ENCODE results near the gene NPRL2. TPM values are rescaled to one million over a fixed set of nuclear protein-coding genes. Genes with fewer than 3 reads are reported as not detected.
A peak's percentile ranks its signal among the peaks of the same experiment; 100 is the strongest.

The NPRL2 gene
- total and polyA plus RNA-seq, 9 of the 15 experiments (the other 6 are each of a cell fraction or from before 2014, with no cell fraction given), result 17.4 to 40.4 (median 24.4) TPM

DNA sequence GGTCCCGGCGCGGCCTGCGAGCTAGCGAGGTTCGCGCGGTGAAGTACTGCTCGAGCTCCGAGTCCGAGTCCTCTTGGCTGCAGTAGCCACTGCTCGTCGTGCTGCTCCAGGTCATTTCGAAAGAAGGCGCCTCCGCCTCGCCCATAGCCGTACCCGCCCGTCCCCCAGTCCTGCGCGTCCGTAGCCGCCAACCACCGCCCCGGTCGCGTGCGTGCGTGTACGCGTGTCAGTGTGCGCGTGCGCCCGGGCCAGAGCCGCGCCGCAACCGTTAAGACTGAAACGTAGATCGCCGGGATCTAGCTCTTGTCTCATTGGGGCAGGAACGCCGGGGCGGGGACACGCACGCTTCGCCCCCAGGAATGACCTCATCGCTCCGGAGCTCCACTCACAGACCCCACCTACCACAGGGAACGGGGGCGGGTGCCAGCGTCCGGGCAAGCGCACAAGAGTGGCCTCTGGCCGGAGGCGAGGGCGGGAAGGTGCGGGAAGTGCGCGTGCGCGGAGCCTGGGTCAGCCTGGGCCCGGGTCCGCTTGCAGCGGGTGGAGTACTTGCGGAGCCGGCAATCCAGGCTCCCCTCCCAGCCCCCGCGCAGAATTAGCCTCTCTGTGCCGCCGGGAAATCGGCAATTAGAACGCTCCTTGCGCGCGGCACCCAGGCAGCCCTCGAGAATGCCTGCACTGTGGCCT is 13.3 kb downstream of the NPRL2 start (continued):
- TF ChIP-seq, protein P1, sequence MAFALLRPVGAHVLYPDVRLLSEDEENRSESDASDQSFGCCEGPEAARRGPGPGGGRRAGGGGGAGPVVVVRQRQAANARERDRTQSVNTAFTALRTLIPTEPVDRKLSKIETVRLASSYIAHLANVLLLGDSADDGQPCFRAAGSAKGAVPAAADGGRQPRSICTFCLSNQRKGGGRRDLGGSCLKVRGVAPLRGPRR (CRISPR knock-in tag; IDR thresholded peaks at IDR 0.05), result no peak
- TF ChIP-seq TARDBP (IDR thresholded peaks at IDR 0.05) (no peak), PHF8 (IDR thresholded peaks at IDR 0.05; ENCODE audit: borderline replicate concordance, low read length) (peak; percentile 64; the same call in 1 of the 2 replicates), ZSCAN32 (CRISPR knock-in tag; IDR thresholded peaks at IDR 0.05) (no peak), ZNF408 (CRISPR knock-in tag; IDR thresholded peaks at IDR 0.05; ENCODE audit: low read depth) (no peak), ILF3 (IDR thresholded peaks at IDR 0.05; ENCODE audit: borderline replicate concordance) (no peak), MYC (IDR thresholded peaks at IDR 0.05; ENCODE audit: low read depth, low read length) (peak; percentile 92), MYC (CRISPR knock-in tag; IDR thresholded peaks at IDR 0.05; ENCODE audit: borderline replicate concordance, low read depth) (no peak), HMG20A (CRISPR knock-in tag; conservative IDR thresholded peaks at IDR 0.05) (no peak), RBM25 (IDR thresholded peaks at IDR 0.05; ENCODE audit: low read depth, low read length, severe bottlenecking) (no peak), ARID1B (IDR thresholded peaks at IDR 0.05) (no peak), ETS2 (tag; IDR thresholded peaks at IDR 0.05; ENCODE audit: borderline replicate concordance, poor library complexity, severe bottlenecking) (no peak), SETDB1 (IDR thresholded peaks at IDR 0.05; ENCODE audit: low read length) (no peak), FOXK1 (CRISPR knock-in tag; IDR thresholded peaks at IDR 0.05; ENCODE audit: borderline replicate concordance) (no peak), RBBP5 (IDR thresholded peaks at IDR 0.05; ENCODE audit: borderline replicate concordance, insufficient read depth, low read length, poor library complexity, severe bottlenecking) (no peak), SREBF2 (CRISPR knock-in tag; IDR thresholded peaks at IDR 0.05) (no peak), LEF1 (IDR thresholded peaks at IDR 0.05) (no peak), MEF2D (tag; conservative IDR thresholded peaks at IDR 0.05; ENCODE audit: low read depth) (no peak), CAMTA2 (CRISPR knock-in tag; conservative IDR thresholded peaks at IDR 0.05) (no peak), U2AF1 (optimal IDR thresholded peaks at IDR 0.05; ENCODE audit: low read depth, low read length) (no peak), CREB3L1 (IDR thresholded peaks at IDR 0.05; ENCODE audit: borderline replicate concordance, low read depth) (peak; percentile 82; the same call in 1 of the 2 replicates), MEF2A (IDR thresholded peaks at IDR 0.05; ENCODE audit: control insufficient read depth, low read depth, low read length) (no peak), MED1 (CRISPR knock-in tag; IDR thresholded peaks at IDR 0.05; ENCODE audit: borderline replicate concordance) (no peak)
- TF ChIP-seq, protein P2, sequence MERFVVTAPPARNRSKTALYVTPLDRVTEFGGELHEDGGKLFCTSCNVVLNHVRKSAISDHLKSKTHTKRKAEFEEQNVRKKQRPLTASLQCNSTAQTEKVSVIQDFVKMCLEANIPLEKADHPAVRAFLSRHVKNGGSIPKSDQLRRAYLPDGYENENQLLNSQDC (CRISPR knock-in tag; IDR thresholded peaks at IDR 0.05), result no peak
- TF ChIP-seq, protein P3, sequence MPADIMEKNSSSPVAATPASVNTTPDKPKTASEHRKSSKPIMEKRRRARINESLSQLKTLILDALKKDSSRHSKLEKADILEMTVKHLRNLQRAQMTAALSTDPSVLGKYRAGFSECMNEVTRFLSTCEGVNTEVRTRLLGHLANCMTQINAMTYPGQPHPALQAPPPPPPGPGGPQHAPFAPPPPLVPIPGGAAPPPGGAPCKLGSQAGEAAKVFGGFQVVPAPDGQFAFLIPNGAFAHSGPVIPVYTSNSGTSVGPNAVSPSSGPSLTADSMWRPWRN (IDR thresholded peaks at IDR 0.05; ENCODE audit: low read depth), result peak; percentile 24; the same call in 1 of the 2 replicates
- TF ChIP-seq, protein P4, sequence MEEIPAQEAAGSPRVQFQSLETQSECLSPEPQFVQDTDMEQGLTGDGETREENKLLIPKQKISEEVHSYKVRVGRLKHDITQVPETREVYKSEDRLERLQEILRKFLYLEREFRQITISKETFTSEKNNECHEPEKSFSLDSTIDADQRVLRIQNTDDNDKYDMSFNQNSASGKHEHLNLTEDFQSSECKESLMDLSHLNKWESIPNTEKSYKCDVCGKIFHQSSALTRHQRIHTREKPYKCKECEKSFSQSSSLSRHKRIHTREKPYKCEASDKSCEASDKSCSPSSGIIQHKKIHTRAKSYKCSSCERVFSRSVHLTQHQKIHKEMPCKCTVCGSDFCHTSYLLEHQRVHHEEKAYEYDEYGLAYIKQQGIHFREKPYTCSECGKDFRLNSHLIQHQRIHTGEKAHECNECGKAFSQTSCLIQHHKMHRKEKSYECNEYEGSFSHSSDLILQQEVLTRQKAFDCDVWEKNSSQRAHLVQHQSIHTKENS (CRISPR knock-in tag; IDR thresholded peaks at IDR 0.05), result no peak

All from K562 (cell line).